ENCODE results near the gene EPO.

Gene EPO

GRCh38 chr7:100720279-100720670, at the start of gene EPO:
TSS of gene EPO (plus strand) at chr7:100720468. CDS start at chr7:100720981, 513 bp downstream.
- no peaks in the 10 kb centered on the region for H3K36me3 ChIP-seq (ENCODE audit: control insufficient read depth in 5 of 5, insufficient read depth in 5 of 5, low read length in 5 of 5)
- H3K27me3 ChIP-seq (ENCODE audit: control insufficient read depth in 5 of 5, insufficient read depth in 4 of 5, low read length in 5 of 5), result peaks cover 14 to 36% (median 32%) of the 10 kb centered on the region in 5 donors
- H3K9ac ChIP-seq (ENCODE audit: low read length in 5 of 5), result no peak within 1 kb of the TSS
- H3K4me3 ChIP-seq (ENCODE audit: low read depth in 1 of 5, low read length in 5 of 5), result no peak within 1 kb of the TSS
- H3K9me3 ChIP-seq (ENCODE audit: control insufficient read depth in 5 of 5, low read length in 5 of 5), result peaks cover 0 to 5% (median 3%) of the 10 kb centered on the region in 5 donors
- peaks cover 0 to 4% (median 0%) of the 10 kb centered on the region in 5 donors for H3K4me1 ChIP-seq (ENCODE audit: control insufficient read depth in 5 of 5, insufficient read depth in 5 of 5, low read length in 5 of 5)
- no peak within 1 kb of the TSS for H3K27ac ChIP-seq (ENCODE audit: low read depth, low read length)

GRCh38 chr7:100671353-100672327, 48.6 kb upstream of the EPO start:
- H3K9ac ChIP-seq (ENCODE audit: low read length in 5 of 5), result no peak overlapping the region
- H3K27me3 ChIP-seq (ENCODE audit: control insufficient read depth in 5 of 5, insufficient read depth in 4 of 5, low read length in 5 of 5), result no peaks in the 10 kb centered on the region
- H3K36me3 ChIP-seq (ENCODE audit: control insufficient read depth in 5 of 5, insufficient read depth in 5 of 5, low read length in 5 of 5), result peaks cover 0 to 4% (median 3%) of the 10 kb centered on the region in 5 donors
- H3K4me3 ChIP-seq (ENCODE audit: low read depth in 1 of 5, low read length in 5 of 5), result no peak overlapping the region
- no peaks in the 10 kb centered on the region for H3K9me3 ChIP-seq (ENCODE audit: control insufficient read depth in 5 of 5, low read length in 5 of 5)
- no peak overlapping the region for H3K27ac ChIP-seq (ENCODE audit: low read depth, low read length)
- H3K4me1 ChIP-seq (ENCODE audit: control insufficient read depth in 5 of 5, insufficient read depth in 5 of 5, low read length in 5 of 5), result peaks cover 3 to 24% (median 7%) of the 10 kb centered on the region in 5 donors

GRCh38 chr7:100673302-100673941, 46.8 kb upstream of the EPO start, which contains the start of gene GNB2:
TSS of gene GNB2 (plus strand) at chr7:100673740. CDS start at chr7:100676266, 2,526 bp downstream.
- Histone ChIP-seq H3K27me3 (ENCODE audit: control insufficient read depth in 5 of 5, insufficient read depth in 4 of 5, low read length in 5 of 5) (no peaks in the 10 kb centered on the region), H3K9ac (ENCODE audit: low read length in 5 of 5) (peak within 1 kb of the TSS in 4 of 5 donors; percentile 92 to 97 (median 96)), H3K9me3 (ENCODE audit: control insufficient read depth in 5 of 5, low read length in 5 of 5) (no peaks in the 10 kb centered on the region), H3K4me1 (ENCODE audit: control insufficient read depth in 5 of 5, insufficient read depth in 5 of 5, low read length in 5 of 5) (peaks cover 3 to 35% (median 9%) of the 10 kb centered on the region in 5 donors), H3K4me3 (ENCODE audit: low read depth in 1 of 5, low read length in 5 of 5) (peak within 1 kb of the TSS; percentile 79 to 90 (median 89)), H3K36me3 (ENCODE audit: control insufficient read depth in 5 of 5, insufficient read depth in 5 of 5, low read length in 5 of 5) (peaks cover 0 to 22% (median 21%) of the 10 kb centered on the region in 5 donors), H3K27ac (ENCODE audit: low read depth, low read length) (peak within 1 kb of the TSS; percentile 92)

DNA sequence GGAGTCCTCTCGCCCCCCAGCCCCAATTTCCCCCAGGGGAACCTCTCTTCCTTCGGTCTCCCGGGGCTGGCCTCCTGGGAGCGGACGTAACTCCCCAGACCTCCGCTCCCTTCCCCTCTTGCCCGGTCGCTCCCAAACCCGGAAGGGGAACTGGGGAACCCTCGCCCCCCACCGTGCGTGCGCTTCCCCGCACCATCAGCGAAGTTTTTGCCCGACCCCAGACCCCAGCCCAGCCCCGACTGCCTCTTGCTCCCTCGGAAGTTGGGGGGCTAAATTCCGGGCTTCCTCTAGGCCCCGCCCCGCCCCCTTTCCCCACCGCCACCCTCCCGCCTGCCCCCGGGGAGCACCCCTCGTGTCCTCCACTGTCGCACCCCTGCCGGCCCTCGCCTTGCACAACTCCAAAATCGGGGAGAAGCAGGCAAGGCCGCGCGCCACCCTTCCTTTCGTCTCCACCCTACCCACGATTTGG, 46.3 kb upstream of the EPO start:
- no peaks in the 10 kb centered on the region for H3K27me3 ChIP-seq (ENCODE audit: control insufficient read depth in 5 of 5, insufficient read depth in 4 of 5, low read length in 5 of 5)
- peaks cover 3 to 35% (median 9%) of the 10 kb centered on the region in 5 donors for H3K4me1 ChIP-seq (ENCODE audit: control insufficient read depth in 5 of 5, insufficient read depth in 5 of 5, low read length in 5 of 5)
- H3K27ac ChIP-seq (ENCODE audit: low read depth, low read length), result peak overlapping the region; percentile 92
- H3K9me3 ChIP-seq (ENCODE audit: control insufficient read depth in 5 of 5, low read length in 5 of 5), result no peaks in the 10 kb centered on the region
- H3K36me3 ChIP-seq (ENCODE audit: control insufficient read depth in 5 of 5, insufficient read depth in 5 of 5, low read length in 5 of 5), result peaks cover 0 to 27% (median 26%) of the 10 kb centered on the region in 5 donors
- peak overlapping the region in 4 of 5 donors; percentile 92 to 97 (median 96) for H3K9ac ChIP-seq (ENCODE audit: low read length in 5 of 5)
- peak overlapping the region; percentile 66 to 90 (median 89) for H3K4me3 ChIP-seq (ENCODE audit: low read depth in 1 of 5, low read length in 5 of 5)

DNA sequence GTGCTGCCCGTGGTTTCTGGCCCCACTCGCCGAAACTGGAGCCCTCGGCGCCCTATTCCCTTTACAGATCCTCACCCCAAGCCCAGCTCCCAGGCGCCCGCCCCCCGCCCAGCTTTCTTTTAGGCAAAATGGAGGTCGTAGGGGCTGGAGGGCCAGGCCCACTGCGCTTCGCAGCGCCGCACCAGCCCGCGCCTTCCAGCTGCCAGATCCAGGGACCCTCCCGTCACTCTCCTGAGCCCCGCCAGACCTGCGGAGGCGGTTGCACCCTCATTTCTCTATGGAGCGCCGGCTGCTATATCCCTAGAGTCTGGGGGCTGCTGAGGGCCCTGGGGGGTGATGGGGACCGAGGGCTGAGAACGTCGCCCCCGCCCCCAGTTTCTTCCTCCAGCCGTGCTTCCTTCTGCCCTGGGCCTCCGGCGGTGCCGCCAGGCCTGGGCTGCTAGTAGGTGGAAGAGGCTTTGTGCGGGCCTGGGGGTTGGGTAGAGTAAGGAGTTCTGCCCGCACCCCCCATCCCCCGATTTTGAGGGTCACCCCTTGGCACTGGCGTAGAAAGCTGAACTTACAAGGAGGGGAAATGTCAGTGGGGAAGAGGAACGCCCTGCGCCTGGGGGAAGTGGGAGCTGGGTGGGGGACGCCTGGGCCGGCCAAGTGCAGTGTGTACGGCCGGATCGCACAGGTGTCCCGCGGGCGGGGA, 45.7 kb upstream of the EPO start:
- Histone ChIP-seq H3K27ac (ENCODE audit: low read depth, low read length) (peak overlapping the region; percentile 92), H3K36me3 (ENCODE audit: control insufficient read depth in 5 of 5, insufficient read depth in 5 of 5, low read length in 5 of 5) (peaks cover 0 to 32% (median 31%) of the 10 kb centered on the region in 5 donors), H3K27me3 (ENCODE audit: control insufficient read depth in 5 of 5, insufficient read depth in 4 of 5, low read length in 5 of 5) (no peaks in the 10 kb centered on the region), H3K4me3 (ENCODE audit: low read depth in 1 of 5, low read length in 5 of 5) (peak overlapping the region; percentile 72 to 90 (median 89)), H3K9ac (ENCODE audit: low read length in 5 of 5) (peak overlapping the region in 4 of 5 donors; percentile 91 to 97 (median 96)), H3K4me1 (ENCODE audit: control insufficient read depth in 5 of 5, insufficient read depth in 5 of 5, low read length in 5 of 5) (peaks cover 3 to 37% (median 13%) of the 10 kb centered on the region in 5 donors), H3K9me3 (ENCODE audit: control insufficient read depth in 5 of 5, low read length in 5 of 5) (no peaks in the 10 kb centered on the region)

GRCh38 chr7:100675105-100675451, 45.2 kb upstream of the EPO start:
- Histone ChIP-seq H3K36me3 (ENCODE audit: control insufficient read depth in 5 of 5, insufficient read depth in 5 of 5, low read length in 5 of 5) (peaks cover 0 to 36% (median 34%) of the 10 kb centered on the region in 5 donors), H3K4me1 (ENCODE audit: control insufficient read depth in 5 of 5, insufficient read depth in 5 of 5, low read length in 5 of 5) (peaks cover 3 to 42% (median 17%) of the 10 kb centered on the region in 5 donors), H3K9me3 (ENCODE audit: control insufficient read depth in 5 of 5, low read length in 5 of 5) (no peaks in the 10 kb centered on the region), H3K27me3 (ENCODE audit: control insufficient read depth in 5 of 5, insufficient read depth in 4 of 5, low read length in 5 of 5) (no peaks in the 10 kb centered on the region), H3K9ac (ENCODE audit: low read length in 5 of 5) (peak overlapping the region in 4 of 5 donors; percentile 91 to 97 (median 96)), H3K4me3 (ENCODE audit: low read depth in 1 of 5, low read length in 5 of 5) (peak overlapping the region in 4 of 5 donors; percentile 80 to 90 (median 90)), H3K27ac (ENCODE audit: low read depth, low read length) (peak overlapping the region; percentile 92)

DNA sequence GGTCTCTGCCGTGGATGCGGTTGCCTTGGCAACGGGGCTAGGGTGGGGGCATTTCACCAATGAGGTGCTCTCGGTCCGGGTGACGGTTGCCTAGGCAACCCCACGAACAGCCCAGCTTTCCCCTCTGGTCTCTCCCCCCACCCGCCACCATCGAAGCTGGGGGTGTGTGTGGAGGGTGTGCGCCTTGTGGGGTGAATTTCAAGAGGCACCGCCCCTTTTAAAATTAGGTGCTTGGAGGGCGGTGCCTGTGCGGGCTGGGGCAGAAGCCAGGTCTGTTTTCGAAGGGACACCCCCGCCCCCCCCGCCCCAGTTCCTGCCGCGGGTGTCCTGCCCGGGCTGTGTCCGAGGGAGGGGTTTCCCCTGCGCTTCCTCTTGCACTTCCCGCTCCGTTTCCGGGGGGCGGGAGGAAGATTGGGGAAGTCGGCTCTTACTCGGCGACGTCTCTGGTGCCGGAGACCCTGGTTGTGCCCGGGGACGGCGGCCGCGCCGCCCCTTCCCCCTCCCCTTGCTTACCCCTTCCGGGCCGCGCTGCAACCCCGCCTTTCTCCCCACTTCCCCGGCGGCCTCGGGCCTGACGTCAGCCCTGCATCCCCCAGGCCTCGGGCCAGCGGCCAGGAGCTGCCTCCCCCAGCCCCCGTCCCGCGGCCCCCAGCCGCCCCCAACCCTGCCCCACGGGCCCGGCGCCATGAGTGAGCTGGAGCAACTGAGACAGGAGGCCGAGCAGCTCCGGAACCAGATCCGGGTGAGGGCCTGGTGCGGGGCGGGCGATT, 44.5 kb upstream of the EPO start:
- Histone ChIP-seq H3K4me3 (ENCODE audit: low read depth in 1 of 5, low read length in 5 of 5) (peak overlapping the region; percentile 48 to 90 (median 89)), H3K36me3 (ENCODE audit: control insufficient read depth in 5 of 5, insufficient read depth in 5 of 5, low read length in 5 of 5) (peaks cover 0 to 42% (median 37%) of the 10 kb centered on the region in 5 donors), H3K9ac (ENCODE audit: low read length in 5 of 5) (peak overlapping the region in 1 of 5 donors; percentile 66), H3K27ac (ENCODE audit: low read depth, low read length) (peak overlapping the region; percentile 92), H3K27me3 (ENCODE audit: control insufficient read depth in 5 of 5, insufficient read depth in 4 of 5, low read length in 5 of 5) (no peaks in the 10 kb centered on the region), H3K4me1 (ENCODE audit: control insufficient read depth in 5 of 5, insufficient read depth in 5 of 5, low read length in 5 of 5) (peaks cover 4 to 48% (median 23%) of the 10 kb centered on the region in 5 donors), H3K9me3 (ENCODE audit: control insufficient read depth in 5 of 5, low read length in 5 of 5) (no peaks in the 10 kb centered on the region)

GRCh38 chr7:100676501-100677306, 43.6 kb upstream of the EPO start:
- Histone ChIP-seq H3K4me3 (ENCODE audit: low read depth in 1 of 5, low read length in 5 of 5) (peak overlapping the region in 4 of 5 donors; percentile 0 to 90 (median 22)), H3K9ac (ENCODE audit: low read length in 5 of 5) (peak overlapping the region in 1 of 5 donors; percentile 21), H3K27ac (ENCODE audit: low read depth, low read length) (peak overlapping the region; percentile 92), H3K27me3 (ENCODE audit: control insufficient read depth in 5 of 5, insufficient read depth in 4 of 5, low read length in 5 of 5) (no peaks in the 10 kb centered on the region), H3K4me1 (ENCODE audit: control insufficient read depth in 5 of 5, insufficient read depth in 5 of 5, low read length in 5 of 5) (peaks cover 4 to 51% (median 26%) of the 10 kb centered on the region in 5 donors), H3K9me3 (ENCODE audit: control insufficient read depth in 5 of 5, low read length in 5 of 5) (no peaks in the 10 kb centered on the region), H3K36me3 (ENCODE audit: control insufficient read depth in 5 of 5, insufficient read depth in 5 of 5, low read length in 5 of 5) (peaks cover 0 to 49% (median 40%) of the 10 kb centered on the region in 5 donors)

Data from subcutaneous abdominal adipose tissue (tissue), 5 donors.